Smooth muscle cell (in vitro differentiated cells): Measurements from ENCODE around the gene HCFC1R1. TPM values are rescaled to one million over a fixed set of nuclear protein-coding genes. Genes with fewer than 3 reads are reported as not detected.

Source experiments
- DNase-seq: peaks from one replicate; lab custom pipeline; 2025; ENCODE audit not compliant: unreplicated experiment; lab: John Stamatoyannopoulos, UW
- H2AFZ ChIP-seq: fragments of 200-600 bp; sonication (generic); 2 replicates; pipeline ENCODE4 v1.6.0; 2016; ENCODE audit warnings: antibody characterized with exemption, low read depth, mild to moderate bottlenecking
- H3F3A ChIP-seq: fragments of 200-600 bp; sonication (generic); 2 replicates; pipeline ENCODE4 v1.6.0; 2017; ENCODE audit warnings: antibody characterized with exemption, low read depth
- H3K27ac ChIP-seq: fragments of 200-600 bp; sonication (generic); 2 replicates; pipeline ENCODE4 v1.5.1; 2016; ENCODE audit warnings: low read depth, mild to moderate bottlenecking
- H3K27me3 ChIP-seq: fragments of 200-600 bp; sonication (generic); 2 replicates; pipeline ENCODE4 v1.6.1; 2016; ENCODE audit warnings: low read depth, mild to moderate bottlenecking
- H3K36me3 ChIP-seq: fragments of 200-600 bp; sonication (generic); 2 replicates; pipeline ENCODE4 v1.5.1; 2016; ENCODE audit warnings: low read depth
- H3K4me1 ChIP-seq: fragments of 200-600 bp; sonication (generic); 2 replicates; pipeline ENCODE4 v1.5.1; 2016; ENCODE audit warnings: low read depth
- H3K4me2 ChIP-seq: fragments of 200-600 bp; sonication (generic); 2 replicates; pipeline ENCODE4 v1.6.0; 2016; ENCODE audit warnings: mild to moderate bottlenecking
- H3K4me3 ChIP-seq: fragments of 200-600 bp; sonication (generic); 2 replicates; pipeline ENCODE4 v1.5.1; 2016; ENCODE audit warnings: mild to moderate bottlenecking
- H3K79me2 ChIP-seq: fragments of 200-600 bp; sonication (generic); 2 replicates; pipeline ENCODE4 v1.6.0; 2016; ENCODE audit warnings: low read depth, mild to moderate bottlenecking
- H3K9ac ChIP-seq: fragments of 200-600 bp; sonication (generic); 2 replicates; pipeline ENCODE4 v1.6.0; 2016; ENCODE audit warnings: low read depth
- H3K9me3 ChIP-seq: fragments of 200-600 bp; sonication (generic); replicated peaks from 2 replicates; pipeline ENCODE4 v1.5.1; 2016; ENCODE audit warnings: low read depth
- H4K20me1 ChIP-seq: fragments of 200-600 bp; sonication (generic); 2 replicates; pipeline ENCODE4 v1.6.0; 2016; ENCODE audit warnings: low read depth
- whole genome bisulfite sequencing: methylation state at CpG from one replicate; pipeline ENCODE4 v1.1.7; 2016; ENCODE audit warnings: low lambda C conversion rate; 5-methylcytosine and 5-hydroxymethylcytosine counted together
- polyA plus RNA-seq: library from polyadenylated mRNA; unstranded; fragments of >200 nt; fragmentation: Nextera tagmentation; extraction: Ambion mirVana; gene quantifications from 2 replicates; pipeline ENCODE4 v1.2.1, GENCODE V29; 2016
- small RNA-seq: library from RNA; depleted of rRNA; stranded (forward); fragments of <200 nt; gene quantifications from one replicate; pipeline ENCODE3, GENCODE V24; 2014
- total RNA-seq: library from RNA; depleted of rRNA; stranded (reverse); fragments of >200 nt; gene quantifications from 2 replicates; pipeline ENCODE4 v1.2.3, GENCODE V29; 2014
- TF ChIP-seq, protein P1 (sequence below): fragments of 200-600 bp; sonication (generic); IDR thresholded peaks from 2 replicates; pipeline ENCODE4 v1.5.1; 2017; ENCODE audit warnings: borderline replicate concordance, mild to moderate bottlenecking, antibody characterized with exemption; ENCODE audit not compliant: insufficient read depth, poor library complexity, severe bottlenecking

Gene HCFC1R1
- total and polyA plus RNA-seq, 2 experiments from 2014 or later, result 63.3 to 337 TPM

GRCh38 chr16:2973605-2974318, 50.0 kb downstream of the HCFC1R1 start:
- H4K20me1 ChIP-seq, result peaks cover 11% of the 10 kb centered on the region
- H3F3A ChIP-seq, result no peaks in the 10 kb centered on the region
- H3K36me3 ChIP-seq, result no peaks in the 10 kb centered on the region
- 94% methylated on average over 14 of the region's 17 CpGs for WGBS
- no peak overlapping the region for H2AFZ ChIP-seq
- H3K4me3 ChIP-seq, result no peak overlapping the region
- no peaks in the 10 kb centered on the region for H3K4me1 ChIP-seq
- DNase-seq, result no peak
- no peaks in the 10 kb centered on the region for H3K9me3 ChIP-seq
- no peaks in the 10 kb centered on the region for H3K27me3 ChIP-seq
- H3K9ac ChIP-seq, result no peak overlapping the region
- no peak overlapping the region for H3K27ac ChIP-seq
- TF ChIP-seq, protein P1, sequence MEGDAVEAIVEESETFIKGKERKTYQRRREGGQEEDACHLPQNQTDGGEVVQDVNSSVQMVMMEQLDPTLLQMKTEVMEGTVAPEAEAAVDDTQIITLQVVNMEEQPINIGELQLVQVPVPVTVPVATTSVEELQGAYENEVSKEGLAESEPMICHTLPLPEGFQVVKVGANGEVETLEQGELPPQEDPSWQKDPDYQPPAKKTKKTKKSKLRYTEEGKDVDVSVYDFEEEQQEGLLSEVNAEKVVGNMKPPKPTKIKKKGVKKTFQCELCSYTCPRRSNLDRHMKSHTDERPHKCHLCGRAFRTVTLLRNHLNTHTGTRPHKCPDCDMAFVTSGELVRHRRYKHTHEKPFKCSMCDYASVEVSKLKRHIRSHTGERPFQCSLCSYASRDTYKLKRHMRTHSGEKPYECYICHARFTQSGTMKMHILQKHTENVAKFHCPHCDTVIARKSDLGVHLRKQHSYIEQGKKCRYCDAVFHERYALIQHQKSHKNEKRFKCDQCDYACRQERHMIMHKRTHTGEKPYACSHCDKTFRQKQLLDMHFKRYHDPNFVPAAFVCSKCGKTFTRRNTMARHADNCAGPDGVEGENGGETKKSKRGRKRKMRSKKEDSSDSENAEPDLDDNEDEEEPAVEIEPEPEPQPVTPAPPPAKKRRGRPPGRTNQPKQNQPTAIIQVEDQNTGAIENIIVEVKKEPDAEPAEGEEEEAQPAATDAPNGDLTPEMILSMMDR, result no peak
- no peaks in the 10 kb centered on the region for H3K79me2 ChIP-seq
- no peak overlapping the region for H3K4me2 ChIP-seq

DNA sequence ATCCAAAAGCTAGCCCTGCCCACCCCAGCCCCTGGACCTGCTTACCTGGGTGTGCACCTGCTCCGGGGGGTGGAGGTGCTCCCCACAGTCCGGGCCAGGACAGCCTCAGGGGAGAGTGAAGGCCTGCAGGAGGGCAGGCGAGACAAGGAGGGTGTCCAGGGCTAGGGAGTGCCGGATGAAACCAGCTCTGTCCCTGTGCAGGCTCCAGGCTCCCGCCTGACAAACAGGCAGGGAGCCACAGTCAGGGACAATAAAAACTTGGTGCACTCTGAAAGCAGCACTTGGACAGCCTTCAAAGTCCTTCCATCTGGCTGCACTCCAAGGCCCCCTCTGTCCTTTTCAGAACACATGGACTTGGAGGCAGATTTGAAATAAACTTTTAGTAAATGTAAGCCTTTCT, 50.6 kb downstream of the HCFC1R1 start:
- H2AFZ ChIP-seq, result no peak overlapping the region
- TF ChIP-seq, protein P1, result no peak
- no peak overlapping the region for H3K27ac ChIP-seq
- 94% methylated on average over 5 of the region's 5 CpGs for WGBS
- no peak overlapping the region for H3K4me2 ChIP-seq
- H3K27me3 ChIP-seq, result no peaks in the 10 kb centered on the region
- no peaks in the 10 kb centered on the region for H3K9me3 ChIP-seq
- H3F3A ChIP-seq, result no peaks in the 10 kb centered on the region
- H3K9ac ChIP-seq, result no peak overlapping the region
- no peaks in the 10 kb centered on the region for H3K4me1 ChIP-seq
- H3K4me3 ChIP-seq, result no peak overlapping the region
- no peak for DNase-seq
- peaks cover 11% of the 10 kb centered on the region for H4K20me1 ChIP-seq
- H3K79me2 ChIP-seq, result no peaks in the 10 kb centered on the region
- no peaks in the 10 kb centered on the region for H3K36me3 ChIP-seq

Small RNA genes within 50 kb of the gene (small RNA-seq; reads per million reads assigned to genes)
- 0.08 reads per million for gene LINC00514

Other genes starting within 250 kb of the HCFC1R1 start
- gene ELOB, start 246.7 kb downstream of the HCFC1R1 start, total RNA-seq, result 529 and 1,090 TPM in 2 replicates
- gene ELOB, start 246.7 kb downstream of the HCFC1R1 start, polyA plus RNA-seq, result 709 and 739 TPM in 2 replicates
- gene PRSS33, start 236.4 kb downstream of the HCFC1R1 start, total RNA-seq, result not detected in 2 replicates
- gene PRSS33, start 236.4 kb downstream of the HCFC1R1 start, polyA plus RNA-seq, result not detected in 2 replicates
- gene PRSS41, start 225.5 kb downstream of the HCFC1R1 start, total RNA-seq, result not detected in 2 replicates
- gene PRSS41, start 225.5 kb downstream of the HCFC1R1 start, polyA plus RNA-seq, result not detected in 2 replicates
- gene PRSS21, start 206.7 kb downstream of the HCFC1R1 start, total RNA-seq, result not detected in 2 replicates
- gene PRSS21, start 206.7 kb downstream of the HCFC1R1 start, polyA plus RNA-seq, result not detected in 2 replicates
- gene ZG16B, start 193.6 kb downstream of the HCFC1R1 start, total RNA-seq, result not detected in 2 replicates
- not detected in 2 replicates for gene ZG16B, start 193.6 kb downstream of the HCFC1R1 start, polyA plus RNA-seq
- 2.2 TPM in 1 of 2 replicates, not detected in the other for gene PRSS22, start 165.8 kb downstream of the HCFC1R1 start, total RNA-seq
- 0.79 and 3.7 TPM in 2 replicates for gene PRSS22, start 165.8 kb downstream of the HCFC1R1 start, polyA plus RNA-seq
- gene FLYWCH2, start 140.7 kb downstream of the HCFC1R1 start, total RNA-seq, result 31.7 and 44.6 TPM in 2 replicates
- gene FLYWCH2, start 140.7 kb downstream of the HCFC1R1 start, polyA plus RNA-seq, result 49.3 and 52.7 TPM in 2 replicates
- 13.5 and 26.1 TPM in 2 replicates for gene FLYWCH1, start 112.0 kb downstream of the HCFC1R1 start, total RNA-seq
- 26.0 and 26.4 TPM in 2 replicates for gene FLYWCH1, start 112.0 kb downstream of the HCFC1R1 start, polyA plus RNA-seq
- 0.27 and 1.3 TPM in 2 replicates for gene KREMEN2, start 59.7 kb downstream of the HCFC1R1 start, total RNA-seq
- gene KREMEN2, start 59.7 kb downstream of the HCFC1R1 start, polyA plus RNA-seq, result 2.0 TPM in 2 replicates
- 4.6 and 4.8 TPM in 2 replicates for gene PAQR4, start 54.6 kb downstream of the HCFC1R1 start, total RNA-seq
- 7.9 and 9.3 TPM in 2 replicates for gene PAQR4, start 54.6 kb downstream of the HCFC1R1 start, polyA plus RNA-seq
- 10.4 and 13.8 TPM in 2 replicates for gene PKMYT1, start 43.5 kb downstream of the HCFC1R1 start, total RNA-seq
- 28.9 and 32.6 TPM in 2 replicates for gene PKMYT1, start 43.5 kb downstream of the HCFC1R1 start, polyA plus RNA-seq
- 1.3 and 1.8 TPM in 2 replicates for gene CLDN9, start 11.0 kb downstream of the HCFC1R1 start, total RNA-seq
- 0.81 and 4.5 TPM in 2 replicates for gene CLDN9, start 11.0 kb downstream of the HCFC1R1 start, polyA plus RNA-seq
- 97.0 and 113 TPM in 2 replicates for gene CLDN6, start 5.8 kb downstream of the HCFC1R1 start, total RNA-seq
- 55.4 and 365 TPM in 2 replicates for gene CLDN6, start 5.8 kb downstream of the HCFC1R1 start, polyA plus RNA-seq
- gene TNFRSF12A, start 3.6 kb downstream of the HCFC1R1 start, total RNA-seq, result 192 and 219 TPM in 2 replicates
- gene TNFRSF12A, start 3.6 kb downstream of the HCFC1R1 start, polyA plus RNA-seq, result 386 and 512 TPM in 2 replicates
- gene THOC6, start 93 bp upstream of the HCFC1R1 start, total RNA-seq, result 24.1 and 28.9 TPM in 2 replicates
- gene THOC6, start 93 bp upstream of the HCFC1R1 start, polyA plus RNA-seq, result 59.4 and 83.9 TPM in 2 replicates
- gene BICDL2, start 13.0 kb upstream of the HCFC1R1 start, total RNA-seq, result 0.49 and 1.5 TPM in 2 replicates
- 0.86 and 7.9 TPM in 2 replicates for gene BICDL2, start 13.0 kb upstream of the HCFC1R1 start, polyA plus RNA-seq
- gene MMP25, start 22.6 kb upstream of the HCFC1R1 start, total RNA-seq, result 0.36 and 0.90 TPM in 2 replicates
- 1.3 and 3.5 TPM in 2 replicates for gene MMP25, start 22.6 kb upstream of the HCFC1R1 start, polyA plus RNA-seq
- 25.1 and 26.3 TPM in 2 replicates for gene IL32, start 41.7 kb upstream of the HCFC1R1 start, total RNA-seq
- 27.7 and 35.0 TPM in 2 replicates for gene IL32, start 41.7 kb upstream of the HCFC1R1 start, polyA plus RNA-seq
- not detected in 2 replicates for gene ZSCAN10, start 75.4 kb upstream of the HCFC1R1 start, total RNA-seq
- gene ZSCAN10, start 75.4 kb upstream of the HCFC1R1 start, polyA plus RNA-seq, result 0.30 TPM in 1 of 2 replicates, not detected in the other
- 7.2 and 7.9 TPM in 2 replicates for gene ZNF205, start 88.6 kb upstream of the HCFC1R1 start, total RNA-seq
- 11.9 and 12.8 TPM in 2 replicates for gene ZNF205, start 88.6 kb upstream of the HCFC1R1 start, polyA plus RNA-seq
- gene ZNF213, start 111.1 kb upstream of the HCFC1R1 start, total RNA-seq, result 4.4 and 9.2 TPM in 2 replicates
- gene ZNF213, start 111.1 kb upstream of the HCFC1R1 start, polyA plus RNA-seq, result 8.3 and 9.6 TPM in 2 replicates
- gene OR1F1, start 164.3 kb upstream of the HCFC1R1 start, total RNA-seq, result not detected in 2 replicates
- gene OR1F1, start 164.3 kb upstream of the HCFC1R1 start, polyA plus RNA-seq, result not detected in 2 replicates
- gene ZNF200, start 211.2 kb upstream of the HCFC1R1 start, total RNA-seq, result 7.7 and 8.7 TPM in 2 replicates
- gene ZNF200, start 211.2 kb upstream of the HCFC1R1 start, polyA plus RNA-seq, result 6.1 and 7.0 TPM in 2 replicates
- 0.72 TPM in 1 of 2 replicates, not detected in the other for gene MEFV, start 232.7 kb upstream of the HCFC1R1 start, total RNA-seq
- not detected in 2 replicates for gene MEFV, start 232.7 kb upstream of the HCFC1R1 start, polyA plus RNA-seq